Diencephalon (tissue), 1 donor: ENCODE measurements around the gene STEAP1B. TPM values are rescaled to one million over a fixed set of nuclear protein-coding genes. Genes with fewer than 3 reads are reported as not detected.

Experiments used
- total RNA-seq: library from RNA; depleted of rRNA; stranded (reverse); fragments of >200 nt; gene quantifications from one replicate; pipeline ENCODE4 v1.2.3, GENCODE V29; 2014

The STEAP1B gene
- 1.8 TPM for total RNA-seq

DNA sequence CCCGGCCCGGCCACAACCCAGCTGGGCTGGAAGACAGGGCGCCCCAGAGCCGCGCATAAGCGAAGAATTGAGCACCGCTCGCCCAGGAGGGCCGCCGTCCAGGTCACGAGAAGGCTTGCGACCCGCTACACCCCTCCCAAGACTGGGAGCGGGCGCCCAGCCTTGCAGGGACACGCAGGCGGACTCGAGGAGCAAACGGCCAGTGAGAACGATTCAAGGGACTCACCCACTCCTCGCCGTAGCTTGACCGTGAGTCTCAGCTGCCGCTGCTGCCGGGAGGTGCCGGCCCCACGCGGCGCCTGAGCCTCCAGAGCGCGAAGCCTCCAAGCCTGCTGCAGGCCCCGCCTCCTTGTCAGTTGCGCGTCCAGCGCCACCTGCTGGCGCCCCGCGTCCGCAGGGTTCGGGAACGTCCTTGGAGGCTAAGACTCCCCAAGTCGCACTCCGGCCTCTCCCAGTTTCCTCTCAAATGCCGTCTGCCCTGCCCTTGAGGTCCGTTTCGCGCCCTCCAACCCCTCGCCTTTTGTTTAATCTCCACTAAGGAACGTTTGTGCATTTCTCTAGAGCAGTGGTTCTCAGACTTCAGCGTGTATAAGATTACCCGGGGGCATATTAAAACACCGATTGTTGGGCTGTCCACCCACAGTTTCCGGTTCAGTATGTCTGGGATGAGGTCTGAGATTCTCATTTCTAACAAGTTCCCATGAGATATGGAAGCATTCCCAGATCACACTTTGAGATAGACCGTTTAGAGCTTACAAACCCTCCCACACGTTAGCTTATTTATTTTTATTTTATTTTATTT is at the start of gene STEAP1B:
TSS of gene STEAP1B (minus strand) at position 301 of the 802 bp plus-strand sequence. CDS start 5,333 bp downstream, outside the sequence.

Other genes with a start within 250 kb of the STEAP1B start
- 62.7 TPM for gene RAPGEF5, start 143.0 kb downstream of the STEAP1B start, total RNA-seq
- not detected for gene IL6, start 227.0 kb upstream of the STEAP1B start, total RNA-seq